Stimulated activated CD8-positive, alpha-beta memory T cell treated with anti-CD3 and anti-CD28 coated beads, Interleukin-7, amount 100 ng/mL, for 48 hours (primary cell): Measurements from ENCODE around the gene RPS27L.
"Not testable (repeated sequence)": the region's sequence is repeated elsewhere in the genome, so short reads cannot be mapped to it uniquely, and the experiment has no call there.

Experiments used
- DNase-seq, 2 donors: peaks; one replicate each; pipeline ENCODE4 v3.0.0-alpha.2; 2020; ENCODE audit warnings: low read depth in 1 of 2; ENCODE audit errors: extremely low read depth in 1 of 2

The RPS27L gene

DNA sequence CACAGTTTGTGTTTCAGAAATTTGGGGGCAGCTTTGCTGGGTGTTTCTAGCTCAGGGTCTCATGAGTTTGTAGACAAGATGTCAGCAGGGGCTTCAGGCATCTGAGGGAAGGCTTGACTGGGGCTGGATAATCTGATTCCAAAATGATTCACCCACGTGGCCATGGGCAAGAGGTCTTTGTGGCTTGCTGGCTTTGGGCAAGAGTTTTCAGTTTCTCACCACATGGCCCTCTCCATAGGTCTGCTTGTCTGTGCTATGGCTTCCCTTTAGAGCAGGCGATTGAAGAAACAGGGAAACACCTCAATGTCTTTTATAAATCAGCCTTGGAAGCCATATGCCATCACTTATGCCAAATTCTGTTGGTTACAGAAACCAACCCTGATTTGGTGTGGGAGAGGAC is 11.9 kb downstream of the RPS27L start:
- no peak for DNase-seq

- DNase-seq = no peak
Observed at GRCh38 chr15:63140936-63141335, 16.3 kb downstream of the RPS27L start.

- no peak for DNase-seq
Observed at GRCh38 chr15:63136742-63137141, 20.5 kb downstream of the RPS27L start.

- no peak for DNase-seq
Observed at GRCh38 chr15:63135804-63136203, 21.5 kb downstream of the RPS27L start.

DNA sequence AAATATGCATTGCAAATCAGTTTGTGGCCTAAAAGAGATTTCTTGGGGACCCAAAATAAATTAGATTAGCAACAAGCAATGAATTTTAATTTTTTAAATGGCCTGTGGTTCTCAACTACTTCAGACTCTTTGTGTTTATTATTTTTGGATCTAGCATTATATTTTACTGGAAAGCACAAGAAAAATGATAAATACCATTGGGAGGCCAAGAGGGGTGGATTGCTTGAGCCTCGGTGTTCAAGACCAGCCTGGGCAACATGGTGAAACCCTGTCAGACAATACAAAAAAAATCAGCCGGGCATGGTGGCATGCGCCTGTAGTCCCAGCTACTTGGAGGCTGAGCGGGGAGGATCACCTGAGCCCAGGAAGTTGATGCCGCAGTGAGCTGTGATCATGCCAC is 22.0 kb downstream of the RPS27L start:
- DNase-seq = no peak

- no peak for DNase-seq
Observed at GRCh38 chr15:63134245-63134985, 22.9 kb downstream of the RPS27L start.

GRCh38 chr15:63133786-63134185 is 23.5 kb downstream of the RPS27L start:
- DNase-seq = no peak

- DNase-seq = no peak
Observed at GRCh38 chr15:63126726-63127125, 30.6 kb downstream of the RPS27L start.

DNA sequence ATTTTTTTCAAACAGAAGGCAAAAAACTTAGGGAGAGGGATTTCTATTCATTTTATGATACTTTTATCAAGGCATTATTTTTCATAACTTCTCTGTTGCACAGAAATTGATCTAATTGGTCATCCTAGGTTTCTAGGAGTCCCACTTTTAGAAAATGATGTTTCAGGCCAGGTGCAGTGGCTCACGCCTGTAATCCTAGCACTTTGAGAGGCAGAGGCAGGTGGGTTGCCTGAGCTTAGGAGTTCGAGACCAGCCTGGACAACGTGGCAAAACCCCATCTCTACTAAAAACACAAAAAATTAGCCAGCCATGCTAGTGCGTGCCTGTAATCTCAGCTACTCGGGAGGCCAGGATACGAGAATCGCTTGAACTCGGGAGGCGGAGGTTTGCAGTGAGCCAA is 32.8 kb downstream of the RPS27L start:
- DNase-seq = no peak

DNA sequence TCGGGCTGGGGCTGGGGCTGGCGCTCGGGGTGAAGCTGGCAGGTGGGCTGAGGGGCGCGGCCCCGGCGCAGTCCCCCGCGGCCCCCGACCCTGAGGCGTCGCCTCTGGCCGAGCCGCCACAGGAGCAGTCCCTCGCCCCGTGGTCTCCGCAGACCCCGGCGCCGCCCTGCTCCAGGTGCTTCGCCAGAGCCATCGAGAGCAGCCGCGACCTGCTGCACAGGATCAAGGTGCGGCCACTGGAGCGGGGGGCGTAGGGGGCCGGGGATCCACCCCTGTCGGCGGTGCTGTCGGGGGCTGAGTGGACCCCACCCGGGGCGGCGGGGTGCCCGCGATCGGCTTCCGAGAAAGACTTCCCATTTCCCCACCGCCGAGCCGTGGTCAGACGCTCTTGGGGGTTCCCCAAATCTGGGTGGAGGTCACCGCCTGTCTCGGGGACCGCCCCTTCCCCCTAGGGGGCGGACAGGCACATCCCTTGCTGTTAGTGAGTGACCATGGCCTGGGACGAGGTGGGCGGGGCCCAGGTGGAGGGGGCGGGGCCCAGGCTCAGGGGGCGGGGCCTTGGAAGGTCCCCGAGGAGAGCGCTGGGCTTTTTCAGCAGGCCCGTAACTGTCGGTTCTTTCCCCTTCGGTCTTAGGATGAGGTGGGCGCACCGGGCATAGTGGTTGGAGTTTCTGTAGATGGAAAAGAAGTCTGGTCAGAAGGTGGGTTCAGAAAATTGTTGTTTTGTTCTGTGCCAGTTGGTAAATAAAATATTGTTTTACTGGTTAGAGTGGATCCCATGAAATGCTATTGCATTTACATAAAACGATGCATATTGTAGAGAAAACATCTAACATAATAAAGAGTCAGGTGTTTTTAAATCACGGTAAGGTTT is 35.0 kb downstream of the RPS27L start:
- peak; percentile 58 to 85 for DNase-seq

DNA sequence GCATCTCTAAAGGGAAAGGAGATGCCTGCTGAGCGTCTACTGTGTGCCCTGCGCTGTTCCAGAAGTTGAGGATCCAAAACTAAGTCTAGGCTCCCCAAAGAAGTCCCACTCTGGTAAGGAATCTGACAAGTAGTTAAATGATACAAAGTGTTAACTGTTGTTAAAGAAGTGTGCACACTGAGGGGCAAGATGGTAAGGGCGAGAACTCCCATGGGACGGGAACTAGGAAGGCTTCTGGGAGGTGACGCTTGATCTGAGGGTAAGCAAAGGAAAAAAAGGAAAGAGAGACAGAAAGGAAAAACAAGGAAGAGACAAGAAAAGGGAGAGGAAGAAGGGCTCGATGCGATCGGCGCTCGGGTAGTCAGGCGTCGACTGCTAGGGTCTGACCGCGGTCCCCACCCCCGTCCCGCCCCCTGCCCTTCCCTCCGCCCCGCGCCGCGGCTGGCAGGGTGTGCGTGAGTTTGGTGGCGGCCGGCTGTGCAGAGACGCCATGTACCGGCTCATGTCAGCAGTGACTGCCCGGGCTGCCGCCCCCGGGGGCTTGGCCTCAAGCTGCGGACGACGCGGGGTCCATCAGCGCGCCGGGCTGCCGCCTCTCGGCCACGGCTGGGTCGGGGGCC is 35.8 kb downstream of the RPS27L start, which contains the start of gene LACTB:
Gene LACTB, plus strand, starts transcription at position 480 of the 620 bp plus-strand sequence. Its CDS starts 11 bp downstream, at position 491.
- peak; percentile 61 to 65 for DNase-seq

- DNase-seq = no peak
Observed at GRCh38 chr15:63118854-63119253, 38.4 kb downstream of the RPS27L start.

DNA sequence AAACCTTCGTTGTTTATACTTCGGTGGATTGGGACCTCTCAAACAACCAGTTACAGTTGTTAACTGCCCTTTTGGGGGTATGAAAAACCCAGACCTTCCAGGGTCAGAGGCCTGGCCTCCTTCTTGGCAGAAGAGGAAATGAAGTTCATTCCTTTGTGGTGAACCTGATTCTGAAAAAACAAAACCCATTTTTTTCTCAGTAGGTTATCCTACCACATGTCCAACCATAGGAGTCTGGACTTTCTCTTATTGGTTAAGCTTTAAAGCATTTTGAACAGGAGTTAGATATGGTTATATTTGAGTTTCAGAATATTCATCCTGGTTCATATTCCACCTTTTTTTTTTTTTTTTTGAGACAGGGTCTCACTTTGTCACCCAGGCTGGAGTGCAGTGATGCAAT is 42.8 kb downstream of the RPS27L start:
- no peak for DNase-seq

DNA sequence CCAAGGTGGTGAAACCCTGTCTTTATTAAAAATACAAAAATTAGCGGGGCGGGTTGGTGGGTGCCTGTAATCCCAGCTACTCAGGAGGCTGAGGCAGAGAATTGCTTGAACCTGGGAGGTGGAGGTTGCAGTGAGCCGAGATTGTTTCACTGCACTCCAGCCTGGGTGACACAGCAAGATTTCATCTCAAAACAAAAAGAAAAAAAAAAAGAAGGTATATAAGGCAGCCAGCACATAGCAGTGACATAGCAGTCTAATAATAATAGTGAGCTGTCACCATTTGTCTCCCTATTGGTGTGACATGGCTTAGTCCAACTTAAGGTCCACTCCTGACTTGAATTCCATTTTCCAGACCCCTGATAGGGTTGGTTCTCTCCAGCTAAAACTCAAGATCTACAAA is 44.4 kb downstream of the RPS27L start:
- DNase-seq = no peak

DNA sequence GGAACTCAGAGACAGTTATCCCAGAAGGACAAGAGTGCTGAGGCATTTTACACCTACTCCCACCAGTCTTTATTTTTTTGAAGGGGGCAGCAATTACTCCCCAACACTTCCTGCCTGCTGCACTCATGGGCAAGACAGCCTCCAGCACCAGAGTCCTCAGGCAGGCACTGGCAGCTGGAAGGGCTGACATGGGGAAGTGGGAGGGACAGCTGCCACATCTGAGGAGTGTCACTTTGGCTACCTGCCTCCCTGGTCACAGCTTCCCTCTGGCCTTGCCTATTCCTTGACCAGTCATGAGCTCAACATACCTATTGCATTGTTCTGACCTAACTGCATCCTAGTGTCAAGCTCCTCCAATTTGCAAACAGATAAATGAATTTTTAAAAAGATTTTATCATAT is 45.8 kb downstream of the RPS27L start:
- no peak for DNase-seq

DNA sequence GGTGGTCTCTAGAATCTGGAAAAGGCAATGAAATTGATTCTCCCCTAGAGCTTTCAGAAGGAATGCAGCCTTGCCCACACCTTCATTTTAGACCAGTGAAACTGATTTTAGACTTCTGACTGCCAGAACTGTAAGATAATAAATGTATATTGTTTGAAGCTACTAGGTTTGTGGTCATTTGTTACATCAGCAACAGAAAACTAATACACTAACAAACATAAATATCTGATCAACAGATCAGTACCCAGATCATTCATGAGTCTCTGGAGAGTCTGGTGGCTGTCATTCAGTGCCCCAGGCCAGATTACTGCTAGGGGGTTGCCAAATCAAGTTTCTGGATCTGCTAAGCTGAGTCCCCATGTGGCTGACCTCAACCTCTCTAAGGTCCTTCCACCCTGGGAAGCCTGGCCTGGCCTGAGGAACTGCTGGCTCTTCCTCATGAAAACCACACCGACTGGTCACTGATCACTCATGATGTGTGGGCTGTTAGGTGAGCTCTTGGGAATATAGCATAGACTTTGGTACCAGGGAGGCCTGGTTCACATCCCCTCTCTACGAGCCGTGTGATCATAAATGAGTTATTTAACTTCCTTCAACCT is 46.8 kb downstream of the RPS27L start:
- no peak for DNase-seq

- no peak for DNase-seq
Observed at GRCh38 chr15:63109920-63110319, 47.4 kb downstream of the RPS27L start.

- no peak for DNase-seq
Observed at GRCh38 chr15:63109498-63109897, 47.8 kb downstream of the RPS27L start.

DNA sequence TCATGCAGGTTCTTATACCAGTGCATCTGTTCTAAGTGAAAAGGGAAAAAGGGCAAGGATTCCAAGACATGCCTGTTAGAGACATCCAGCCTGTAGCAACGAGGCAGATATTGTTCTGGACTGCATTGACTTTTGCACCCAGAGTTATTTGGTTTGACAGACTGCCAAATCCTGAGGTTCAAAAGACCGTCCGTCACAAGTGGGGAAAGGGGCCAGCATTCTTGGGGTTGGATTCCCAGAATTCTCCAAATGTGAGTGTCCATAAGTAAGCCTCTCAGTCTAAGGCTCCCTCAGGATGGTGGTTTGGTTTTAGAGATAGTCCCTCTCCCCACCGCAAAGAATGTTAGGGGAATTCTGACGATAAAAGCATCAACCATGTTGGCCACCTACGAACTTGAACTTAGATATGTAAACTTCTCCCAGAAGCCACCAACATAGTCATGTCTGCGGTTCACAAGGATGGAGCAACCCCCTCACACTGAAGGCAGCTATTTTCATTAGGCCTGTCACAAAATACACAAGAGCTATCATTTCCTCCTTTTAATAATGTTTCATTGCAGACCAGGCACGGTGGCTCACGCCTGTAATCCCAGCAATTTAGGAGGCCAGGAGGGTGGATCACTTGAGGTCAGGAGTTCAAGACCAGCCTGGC is 49.3 kb downstream of the RPS27L start:
- DNase-seq = no peak

- DNase-seq = not testable (repeated sequence)
Observed at GRCh38 chr15:63105354-63105753, 51.9 kb downstream of the RPS27L start.

- no peak for DNase-seq
Observed at GRCh38 chr15:63104727-63105126, 52.5 kb downstream of the RPS27L start.
